Mammary epithelial cell (primary cell): ENCODE results near the gene AQP12A.

Source experiments
- CTCF ChIP-seq, 2 donors: IDR thresholded peaks in 1 of 2; conservative IDR thresholded peaks in 1 of 2; 2 replicates each; pipeline ENCODE4 v1.5.1; 2011 to 2012; ENCODE audit warnings: inconsistent platforms in 2 of 2, low read length in 2 of 2, mild to moderate bottlenecking in 2 of 2, control low read depth in 1 of 2, low read depth in 1 of 2; ENCODE audit not compliant: insufficient read depth in 1 of 2; ENCODE audit errors: extremely low read depth in 1 of 2
- EZH2 ChIP-seq: IDR thresholded peaks from 2 replicates; pipeline ENCODE4 v1.6.1; 2012; ENCODE audit warnings: low read length, inconsistent platforms, borderline replicate concordance

GRCh38 chr2:240734756-240735155 lies 43.1 kb downstream of the AQP12A start:
- no peak for TF ChIP-seq CTCF (conservative IDR thresholded peaks at IDR 0.05 in 1 of 2, IDR thresholded peaks at IDR 0.05 in 1 of 2; ENCODE audit: extremely low read depth in 1 of 2, insufficient read depth in 1 of 2, low read depth in 1 of 2, low read length in 2 of 2)
- TF ChIP-seq EZH2: no peak
